NB4 (cell line): ENCODE data around the gene TBX4.

Experiments
- DNase-seq: peaks from one replicate; pipeline ENCODE4 v3.0.0; 2010; ENCODE audit warnings: low read depth
- H3K4me3 ChIP-seq: one replicate; pipeline ENCODE4 v1.5.1; 2011; ENCODE audit warnings: mild to moderate bottlenecking, low read depth, low read length, moderate library complexity
- CTCF ChIP-seq: IDR thresholded peaks from one replicate; pipeline ENCODE4 v1.5.1; 2012; ENCODE audit warnings: low read depth, low read length
- MAX ChIP-seq: IDR thresholded peaks from 2 replicates; pipeline ENCODE4 v1.6.1; 2011; ENCODE audit warnings: low read depth, low read length
- MYC ChIP-seq: IDR thresholded peaks from 2 replicates; pipeline ENCODE4 v1.6.1; 2011; ENCODE audit warnings: low read depth, low read length
- POLR2A ChIP-seq: IDR thresholded peaks from 2 replicates; pipeline ENCODE4 v1.6.1; 2011; ENCODE audit warnings: mild to moderate bottlenecking; ENCODE audit not compliant: insufficient read length; ENCODE audit errors: extremely low read depth

TBX4 gene

GRCh38 chr17:61533797-61534196 is 81.6 kb downstream of the TBX4 start:
- TF ChIP-seq POLR2A = no peak
- TF ChIP-seq CTCF = no peak
- TF ChIP-seq MYC = no peak
- TF ChIP-seq MAX = no peak
- no peak overlapping the region for H3K4me3 ChIP-seq
- no peak for DNase-seq

GRCh38 chr17:61534414-61534813 is 82.2 kb downstream of the TBX4 start:
- TF ChIP-seq CTCF = no peak
- no peak for TF ChIP-seq MAX
- no peak for TF ChIP-seq MYC
- no peak for TF ChIP-seq POLR2A
- no peak overlapping the region for H3K4me3 ChIP-seq
- no peak for DNase-seq
